ENCODE results near the gene EEA1. TPM values are rescaled to one million over a fixed set of nuclear protein-coding genes. Genes with fewer than 3 reads are reported as not detected.

Gene EEA1
- total RNA-seq, 1 donor from 2014 or later = 11.6 TPM

DNA sequence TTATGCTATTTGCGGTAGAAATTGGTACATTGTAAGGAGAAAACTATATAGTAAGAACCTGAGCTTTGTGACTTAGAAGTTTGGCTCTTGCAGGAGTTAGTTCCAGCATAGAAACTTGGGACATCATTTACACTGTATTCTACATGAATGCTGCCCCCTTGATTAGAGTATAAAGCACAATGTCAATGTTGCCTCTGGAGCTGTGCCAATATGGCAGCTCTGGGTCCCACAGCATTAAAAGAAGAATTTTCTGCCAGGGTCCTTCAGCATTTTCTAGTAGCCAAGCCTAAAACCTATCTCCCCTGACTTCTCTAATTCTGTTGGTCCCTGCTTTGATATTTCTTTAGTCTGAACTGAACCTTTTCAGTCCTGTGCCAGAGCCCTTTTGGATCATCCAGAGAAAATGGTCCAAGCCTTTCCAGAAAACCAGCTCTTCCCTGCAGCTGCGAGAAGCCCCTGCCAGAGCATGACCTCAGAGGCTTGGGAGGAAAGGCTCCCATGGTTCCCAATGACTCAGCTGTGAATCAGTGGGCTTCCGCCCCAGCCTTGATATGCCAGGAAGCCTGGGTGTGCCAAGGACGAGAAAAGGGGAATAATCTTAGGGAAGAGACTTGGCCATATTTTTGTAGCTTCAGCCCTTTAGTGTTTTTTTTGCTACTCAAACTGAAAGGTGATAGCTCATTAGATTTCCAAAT, 183.1 kb downstream of the EEA1 start:
- no peak overlapping the region for H3K4me2 ChIP-seq
- H2AFZ ChIP-seq (replicated peaks) = no peak overlapping the region
- Mint-ChIP-seq H3K4me3 (no peak overlapping the region), H3K27ac (no peak overlapping the region), H3K9me3 (peaks cover under 1% of the 10 kb centered on the region), H3K27me3 (ENCODE audit: insufficient read depth, low read depth) (no peaks in the 10 kb centered on the region), H3K4me1 (no peaks in the 10 kb centered on the region), H3K36me3 (no peaks in the 10 kb centered on the region)
- H3F3A ChIP-seq (ENCODE audit: low read depth) = no peaks in the 10 kb centered on the region
- no peak overlapping the region for H3K27ac ChIP-seq
- H3K9me3 ChIP-seq (ENCODE audit: low read depth) = no peaks in the 10 kb centered on the region
- H3K79me2 ChIP-seq (ENCODE audit: low read depth) = no peaks in the 10 kb centered on the region
- TF ChIP-seq EZH2phosphoT487 (IDR thresholded peaks at IDR 0.05) = no peak
- TF ChIP-seq EZH2 (IDR thresholded peaks at IDR 0.05) = no peak
- TF ChIP-seq CTCF (IDR thresholded peaks at IDR 0.05) = no peak
- DNase-seq (ENCODE audit: low spot score) = no peak
- H3K27me3 ChIP-seq = no peaks in the 10 kb centered on the region
- H3K36me3 ChIP-seq = no peaks in the 10 kb centered on the region
- H3K4me3 ChIP-seq = no peak overlapping the region
- H3K9ac ChIP-seq = no peak overlapping the region
- no peaks in the 10 kb centered on the region for H4K20me1 ChIP-seq (ENCODE audit: low read depth)
- H3K4me1 ChIP-seq = no peaks in the 10 kb centered on the region

DNA sequence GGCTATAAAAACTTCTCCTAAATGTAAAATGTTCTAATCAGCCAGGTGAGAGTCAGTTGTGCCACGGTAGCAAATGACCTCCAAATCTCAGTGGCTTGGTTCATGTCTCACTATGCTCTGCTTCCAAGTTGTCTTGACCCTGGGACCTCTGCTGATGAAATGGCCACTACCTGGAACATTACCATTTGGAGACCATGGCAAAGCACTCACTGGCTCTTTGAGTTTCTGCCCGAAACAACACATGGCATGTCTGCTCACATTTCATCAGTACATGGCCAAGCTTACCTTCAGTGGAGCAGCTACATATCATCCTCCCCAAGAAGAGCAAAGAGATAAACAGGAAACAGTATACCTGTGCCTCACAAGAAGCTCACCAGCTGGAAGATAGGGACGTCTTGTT, 186.1 kb downstream of the EEA1 start:
- DNase-seq (ENCODE audit: low spot score) = no peak
- Histone ChIP-seq H3K27me3 (no peaks in the 10 kb centered on the region), H3K27ac (no peak overlapping the region), H3F3A (ENCODE audit: low read depth) (no peaks in the 10 kb centered on the region), H3K4me1 (peaks cover 3% of the 10 kb centered on the region), H2AFZ (replicated peaks) (no peak overlapping the region), H3K4me2 (no peak overlapping the region), H3K9me3 (ENCODE audit: low read depth) (no peaks in the 10 kb centered on the region), H3K9ac (no peak overlapping the region), H4K20me1 (ENCODE audit: low read depth) (no peaks in the 10 kb centered on the region), H3K4me3 (no peak overlapping the region), H3K79me2 (ENCODE audit: low read depth) (no peaks in the 10 kb centered on the region), H3K36me3 (no peaks in the 10 kb centered on the region)
- no peak overlapping the region for H3K27ac Mint-ChIP-seq
- H3K4me1 Mint-ChIP-seq = no peaks in the 10 kb centered on the region
- no peaks in the 10 kb centered on the region for H3K9me3 Mint-ChIP-seq
- H3K4me3 Mint-ChIP-seq = no peak overlapping the region
- TF ChIP-seq EZH2phosphoT487 (IDR thresholded peaks at IDR 0.05) (no peak), EZH2 (IDR thresholded peaks at IDR 0.05) (no peak), CTCF (IDR thresholded peaks at IDR 0.05) (no peak)
- H3K36me3 Mint-ChIP-seq = no peaks in the 10 kb centered on the region
- peaks cover 2% of the 10 kb centered on the region for H3K27me3 Mint-ChIP-seq (ENCODE audit: insufficient read depth, low read depth)

DNA sequence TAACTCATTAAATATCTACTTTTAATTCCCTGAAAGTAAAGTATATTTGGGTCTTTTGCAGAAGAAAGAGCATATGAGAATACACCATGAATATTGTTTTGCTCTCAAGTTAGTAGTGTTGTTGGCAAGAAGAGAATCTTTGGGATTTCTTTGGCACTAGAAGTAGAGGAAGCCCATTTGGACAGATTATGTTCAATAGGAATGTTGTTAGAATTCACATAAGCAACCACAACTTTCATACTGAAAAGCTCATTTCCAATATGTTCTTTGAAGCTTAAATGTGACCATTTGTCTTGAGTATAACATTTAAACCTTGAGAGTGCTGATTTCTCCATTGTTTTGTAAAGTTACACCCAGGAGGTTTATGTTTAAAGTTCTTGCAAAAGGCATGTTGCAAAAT, 188.7 kb downstream of the EEA1 start:
- no peaks in the 10 kb centered on the region for H4K20me1 ChIP-seq (ENCODE audit: low read depth)
- Mint-ChIP-seq H3K4me3 (no peak overlapping the region), H3K9me3 (no peaks in the 10 kb centered on the region), H3K27me3 (ENCODE audit: insufficient read depth, low read depth) (peaks cover 2% of the 10 kb centered on the region), H3K4me1 (peaks cover 4% of the 10 kb centered on the region), H3K27ac (no peak overlapping the region), H3K36me3 (no peaks in the 10 kb centered on the region)
- no peaks in the 10 kb centered on the region for H3K36me3 ChIP-seq
- H3K4me3 ChIP-seq = no peak overlapping the region
- H3K27ac ChIP-seq = no peak overlapping the region
- no peak for TF ChIP-seq CTCF (IDR thresholded peaks at IDR 0.05)
- no peak for TF ChIP-seq EZH2phosphoT487 (IDR thresholded peaks at IDR 0.05)
- no peak for TF ChIP-seq EZH2 (IDR thresholded peaks at IDR 0.05)
- no peaks in the 10 kb centered on the region for H3F3A ChIP-seq (ENCODE audit: low read depth)
- no peak overlapping the region for H2AFZ ChIP-seq (replicated peaks)
- no peaks in the 10 kb centered on the region for H3K27me3 ChIP-seq
- no peaks in the 10 kb centered on the region for H3K79me2 ChIP-seq (ENCODE audit: low read depth)
- no peaks in the 10 kb centered on the region for H3K9me3 ChIP-seq (ENCODE audit: low read depth)
- H3K4me1 ChIP-seq = peaks cover 3% of the 10 kb centered on the region
- H3K4me2 ChIP-seq = no peak overlapping the region
- no peak overlapping the region for H3K9ac ChIP-seq
- DNase-seq (ENCODE audit: low spot score) = no peak

Measured in neural progenitor cell (in vitro differentiated cells).